Esophagus squamous epithelium (tissue), 4 donors: ENCODE data around the gene SLC51B.

Source experiments
- CTCF ChIP-seq, 6 experiments: fragments of 450-650 bp in 4 of 6; fragments of 200-600 bp in 2 of 6; sonication (generic) in 2 of 6; IDR thresholded peaks; one replicate each; pipeline ENCODE4 v1.5.1; 2016 to 2019; ENCODE audit warnings: antibody characterized with exemption in 6 of 6, mild to moderate bottlenecking in 4 of 6, moderate library complexity in 4 of 6
- POLR2A ChIP-seq, 4 donors: fragments of 450-650 bp; IDR thresholded peaks; one replicate each; pipeline ENCODE4 v1.6.1; 2017; ENCODE audit warnings: antibody characterized with exemption in 4 of 4, mild to moderate bottlenecking in 4 of 4, moderate library complexity in 3 of 4

GRCh38 chr15:65088643-65089021 is 43.4 kb downstream of the SLC51B start:
- TF ChIP-seq CTCF (IDR thresholded peaks at IDR 0.05) (no peak), POLR2A (IDR thresholded peaks at IDR 0.05) (no peak)
